ENCODE results near the gene SDHAF1.
"Not testable (repeated sequence)": the region's sequence is repeated elsewhere in the genome, so short reads cannot be mapped to it uniquely, and the experiment has no call there.

GRCh38 chr19:36041092-36041491 lies 46.1 kb downstream of the SDHAF1 start:
- not testable (repeated sequence) for TF ChIP-seq CTCF, POLR2A (IDR thresholded peaks at IDR 0.05)
